Hepatocyte (in vitro differentiated cells): ENCODE results near the gene SH3RF3. TPM values are rescaled to one million over a fixed set of nuclear protein-coding genes. Genes with fewer than 3 reads are reported as not detected.

Source experiments
- DNase-seq: peaks from one replicate; pipeline ENCODE4 v3.0.0-alpha.2; 2016; ENCODE audit warnings: low spot score
- H2AFZ ChIP-seq: fragments of 200-600 bp; sonication (generic); 2 replicates; pipeline ENCODE4 v1.6.0; 2016; ENCODE audit warnings: antibody characterized with exemption, mild to moderate bottlenecking
- H3K27ac ChIP-seq: fragments of 200-600 bp; sonication (generic); 2 replicates; pipeline ENCODE4 v1.5.1; 2016; ENCODE audit warnings: mild to moderate bottlenecking
- H3K27me3 ChIP-seq: fragments of 200-600 bp; sonication (generic); 2 replicates; pipeline ENCODE4 v1.6.1; 2016
- H3K36me3 ChIP-seq: fragments of 200-600 bp; sonication (generic); replicated peaks from 2 replicates; pipeline ENCODE4 v1.5.1; 2016; ENCODE audit warnings: low read depth; ENCODE audit not compliant: insufficient read depth
- H3K4me1 ChIP-seq: fragments of 200-600 bp; sonication (generic); 2 replicates; pipeline ENCODE4 v1.5.1; 2016; ENCODE audit warnings: mild to moderate bottlenecking, moderate library complexity; ENCODE audit not compliant: insufficient read depth
- H3K4me2 ChIP-seq: fragments of 200-600 bp; sonication (generic); 2 replicates; pipeline ENCODE4 v1.6.0; 2016
- H3K4me3 ChIP-seq: fragments of 200-600 bp; sonication (generic); 2 replicates; pipeline ENCODE4 v1.5.1; 2016; ENCODE audit warnings: mild to moderate bottlenecking
- H3K79me2 ChIP-seq: fragments of 200-600 bp; sonication (generic); 2 replicates; pipeline ENCODE4 v1.6.0; 2017; ENCODE audit warnings: mild to moderate bottlenecking
- H3K9me2 ChIP-seq: fragments of 200-600 bp; sonication (generic); replicated peaks from 2 replicates; pipeline ENCODE4 v1.6.0; 2017; ENCODE audit warnings: mild to moderate bottlenecking; ENCODE audit not compliant: insufficient read depth
- H3K9me3 ChIP-seq: fragments of 200-600 bp; sonication (generic); 2 replicates; pipeline ENCODE4 v1.5.1; 2016; ENCODE audit warnings: low read depth, mild to moderate bottlenecking
- H4K20me1 ChIP-seq: fragments of 200-600 bp; sonication (generic); 2 replicates; pipeline ENCODE4 v1.6.0; 2016; ENCODE audit warnings: mild to moderate bottlenecking; ENCODE audit not compliant: insufficient read depth, poor library complexity, severe bottlenecking
- EZH2 ChIP-seq: fragments of 200-600 bp; sonication (generic); IDR thresholded peaks from 2 replicates; pipeline ENCODE4 v1.6.1; 2016; ENCODE audit warnings: antibody characterized with exemption, mild to moderate bottlenecking, borderline replicate concordance
- EZH2phosphoT487 ChIP-seq: fragments of 200-600 bp; sonication (generic); IDR thresholded peaks from one replicate; pipeline ENCODE4 v1.6.1; 2018; ENCODE audit warnings: antibody characterized with exemption, mild to moderate bottlenecking, low read depth, moderate library complexity; ENCODE audit not compliant: unreplicated experiment, severe bottlenecking
- WGBS: methylation state at CpG from one replicate; pipeline ENCODE4 v1.1.6; 2016; ENCODE audit warnings: low lambda C conversion rate; ENCODE audit errors: missing lambda C conversion rate; 5-methylcytosine and 5-hydroxymethylcytosine counted together
- polyA plus RNA-seq: library from polyadenylated mRNA; unstranded; fragments of >200 nt; fragmentation: Nextera tagmentation; extraction: Ambion mirVana; gene quantifications from 2 replicates; pipeline ENCODE4 v1.2.1, GENCODE V29; 2016
- total RNA-seq: library from RNA; depleted of rRNA; stranded (reverse); fragments of >200 nt; gene quantifications from 2 replicates; pipeline ENCODE4 v1.2.3, GENCODE V29; 2014
- TF ChIP-seq, protein P1 (sequence below): fragments of 200-600 bp; sonication (generic); IDR thresholded peaks from 2 replicates; pipeline ENCODE4 v1.5.1; 2016; ENCODE audit warnings: antibody characterized with exemption, mild to moderate bottlenecking; ENCODE audit not compliant: poor library complexity

SH3RF3 gene
- total and polyA plus RNA-seq, 2 experiments from 2014 or later: 1.9 to 2.1 TPM

DNA sequence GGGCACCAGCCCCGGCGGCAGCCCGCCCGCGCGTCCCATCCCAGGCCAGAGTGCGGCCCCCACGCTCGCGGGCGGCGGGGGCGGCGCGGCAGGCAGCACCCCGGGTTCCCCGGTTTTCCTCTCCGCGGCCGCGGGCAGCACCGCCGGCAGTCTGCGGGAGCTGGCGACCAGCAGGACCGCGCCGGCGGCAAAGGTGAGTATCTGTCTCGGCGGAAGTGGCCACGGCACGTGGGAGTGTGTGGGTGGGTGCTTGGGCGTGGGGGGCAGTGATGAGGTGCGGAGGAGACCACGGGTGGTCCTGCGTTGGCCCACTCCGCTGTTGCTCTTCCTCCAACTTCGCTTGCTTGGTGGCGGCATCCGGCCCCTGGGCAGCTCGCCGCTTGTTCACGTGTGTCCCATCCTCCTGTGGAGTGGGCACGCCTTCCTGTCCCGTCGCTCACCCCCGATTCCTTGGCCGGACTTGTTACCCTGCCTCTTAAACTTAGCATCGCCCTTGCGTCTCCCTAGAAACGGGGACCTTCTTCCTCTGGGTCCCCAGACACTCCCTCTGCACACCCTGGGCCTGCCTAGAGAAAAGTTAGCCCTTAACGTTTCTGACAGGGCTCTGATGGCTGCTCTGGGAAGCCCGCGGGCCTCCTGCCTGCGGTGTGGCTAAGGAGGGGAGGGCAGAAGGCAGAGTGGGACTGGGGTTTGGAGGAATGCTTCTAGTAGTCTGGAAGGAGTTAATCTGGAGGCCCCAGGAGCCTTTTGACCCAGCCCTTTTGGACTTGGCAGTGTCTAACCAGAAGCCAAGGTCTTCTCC is 1.1 kb downstream of the SH3RF3 start:
- 19% methylated on average over 53 of the region's 56 CpGs for WGBS
- TF ChIP-seq, protein P1, sequence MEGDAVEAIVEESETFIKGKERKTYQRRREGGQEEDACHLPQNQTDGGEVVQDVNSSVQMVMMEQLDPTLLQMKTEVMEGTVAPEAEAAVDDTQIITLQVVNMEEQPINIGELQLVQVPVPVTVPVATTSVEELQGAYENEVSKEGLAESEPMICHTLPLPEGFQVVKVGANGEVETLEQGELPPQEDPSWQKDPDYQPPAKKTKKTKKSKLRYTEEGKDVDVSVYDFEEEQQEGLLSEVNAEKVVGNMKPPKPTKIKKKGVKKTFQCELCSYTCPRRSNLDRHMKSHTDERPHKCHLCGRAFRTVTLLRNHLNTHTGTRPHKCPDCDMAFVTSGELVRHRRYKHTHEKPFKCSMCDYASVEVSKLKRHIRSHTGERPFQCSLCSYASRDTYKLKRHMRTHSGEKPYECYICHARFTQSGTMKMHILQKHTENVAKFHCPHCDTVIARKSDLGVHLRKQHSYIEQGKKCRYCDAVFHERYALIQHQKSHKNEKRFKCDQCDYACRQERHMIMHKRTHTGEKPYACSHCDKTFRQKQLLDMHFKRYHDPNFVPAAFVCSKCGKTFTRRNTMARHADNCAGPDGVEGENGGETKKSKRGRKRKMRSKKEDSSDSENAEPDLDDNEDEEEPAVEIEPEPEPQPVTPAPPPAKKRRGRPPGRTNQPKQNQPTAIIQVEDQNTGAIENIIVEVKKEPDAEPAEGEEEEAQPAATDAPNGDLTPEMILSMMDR: no peak
- peak; percentile 34 for TF ChIP-seq EZH2phosphoT487
- no peaks in the 10 kb centered on the region for H3K9me3 ChIP-seq
- no peaks in the 10 kb centered on the region for H3K9me2 ChIP-seq
- H3K36me3 ChIP-seq: no peaks in the 10 kb centered on the region
- no peaks in the 10 kb centered on the region for H4K20me1 ChIP-seq
- H3K79me2 ChIP-seq: peaks cover 2% of the 10 kb centered on the region
- H3K4me2 ChIP-seq: peak overlapping the region; percentile 99
- DNase-seq: no peak
- H2AFZ ChIP-seq: no peak overlapping the region
- no peaks in the 10 kb centered on the region for H3K4me1 ChIP-seq
- H3K4me3 ChIP-seq: peak overlapping the region; percentile 7
- H3K27me3 ChIP-seq: peaks cover 42% of the 10 kb centered on the region
- H3K27ac ChIP-seq: no peak overlapping the region

DNA sequence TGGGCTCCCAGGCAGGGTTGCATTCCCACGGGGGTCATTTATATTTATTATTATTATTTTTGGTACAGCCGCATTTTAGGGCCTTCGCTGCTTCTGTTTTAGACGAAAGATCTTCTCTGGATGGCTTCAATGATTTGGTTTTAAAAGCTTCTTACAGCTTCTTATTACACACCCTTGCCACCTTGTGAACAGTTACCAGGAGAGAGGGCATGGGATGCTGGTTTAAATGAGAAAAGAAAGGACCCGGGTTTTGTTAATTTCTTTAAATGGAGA is 1.7 kb downstream of the SH3RF3 start:
- no peaks in the 10 kb centered on the region for H3K9me2 ChIP-seq
- peaks cover 47% of the 10 kb centered on the region for H3K27me3 ChIP-seq
- no peak for DNase-seq
- WGBS: 77% methylated on average over 5 of the region's 5 CpGs
- no peaks in the 10 kb centered on the region for H3K36me3 ChIP-seq
- H3K79me2 ChIP-seq: peaks cover 2% of the 10 kb centered on the region
- H3K4me2 ChIP-seq: peak overlapping the region; percentile 99
- H2AFZ ChIP-seq: no peak overlapping the region
- H3K9me3 ChIP-seq: no peaks in the 10 kb centered on the region
- H4K20me1 ChIP-seq: no peaks in the 10 kb centered on the region
- TF ChIP-seq, protein P1: no peak
- TF ChIP-seq EZH2 (no peak), EZH2phosphoT487 (no peak)
- peak overlapping the region; percentile 7 for H3K4me3 ChIP-seq
- no peak overlapping the region for H3K27ac ChIP-seq
- no peaks in the 10 kb centered on the region for H3K4me1 ChIP-seq

- H3K4me1 ChIP-seq: peaks cover 3% of the 10 kb centered on the region
- no peaks in the 10 kb centered on the region for H3K9me2 ChIP-seq
- DNase-seq: no peak
- no peak for TF ChIP-seq EZH2phosphoT487
- H2AFZ ChIP-seq: no peak overlapping the region
- H3K9me3 ChIP-seq: no peaks in the 10 kb centered on the region
- WGBS: 89% methylated on average over 4 of the region's 4 CpGs
- no peak overlapping the region for H3K4me3 ChIP-seq
- H3K79me2 ChIP-seq: peaks cover 2% of the 10 kb centered on the region
- H3K27me3 ChIP-seq: peaks cover 58% of the 10 kb centered on the region
- no peaks in the 10 kb centered on the region for H4K20me1 ChIP-seq
- H3K36me3 ChIP-seq: no peaks in the 10 kb centered on the region
- no peak overlapping the region for H3K27ac ChIP-seq
- peak overlapping the region; percentile 99 for H3K4me2 ChIP-seq
These were observed 2.8 kb downstream of the SH3RF3 start for GRCh38 chr2:109131777-109132176.

DNA sequence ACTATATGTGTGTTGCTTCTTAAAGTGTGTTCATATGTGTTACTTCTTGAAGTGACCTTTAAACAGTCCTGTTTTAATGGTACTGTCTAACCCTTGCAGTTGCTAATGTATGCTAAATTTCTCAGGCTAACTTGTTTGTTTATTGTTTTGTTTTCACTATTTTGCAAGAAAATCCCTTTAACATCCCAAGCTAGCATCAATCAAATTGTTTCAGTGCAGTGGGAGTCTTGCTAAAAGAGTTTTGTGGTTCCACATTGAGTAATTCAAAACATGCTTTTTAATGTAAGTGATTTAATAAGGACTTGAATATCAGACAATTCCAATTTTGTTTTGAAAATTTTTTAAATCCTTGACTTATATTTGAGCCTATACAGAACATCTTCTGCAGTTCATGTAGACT is 3.6 kb downstream of the SH3RF3 start:
- Histone ChIP-seq H2AFZ (no peak overlapping the region), H3K4me3 (no peak overlapping the region), H4K20me1 (no peaks in the 10 kb centered on the region), H3K4me2 (no peak overlapping the region), H3K27ac (no peak overlapping the region), H3K36me3 (no peaks in the 10 kb centered on the region), H3K79me2 (peaks cover 2% of the 10 kb centered on the region), H3K9me3 (no peaks in the 10 kb centered on the region), H3K4me1 (peaks cover 3% of the 10 kb centered on the region), H3K27me3 (peaks cover 59% of the 10 kb centered on the region), H3K9me2 (no peaks in the 10 kb centered on the region)
- no peak for DNase-seq
- TF ChIP-seq, protein P1: no peak
